SK-N-SH (cell line): ENCODE results near the gene SPA17. TPM values are rescaled to one million over a fixed set of nuclear protein-coding genes. Genes with fewer than 3 reads are reported as not detected.

Experiments used
- CTCF ChIA-PET: fragments of 300-600, 350-600 bp; formaldehyde crosslinking; extraction: SDS; loops from one replicate; lab custom pipeline; 2021; lab: Yijun Ruan, JAX
- POLR2A ChIA-PET: fragments of 350-600 bp; sonication (Branson Sonifier 250); formaldehyde crosslinking; extraction: SDS; loops from one replicate; lab custom pipeline; 2020; ENCODE audit warnings: antibody characterized with exemption, inconsistent platforms; lab: Yijun Ruan, JAX
- DNase-seq: peaks from one replicate; pipeline ENCODE4 v3.0.0; 2012
- H2AFZ ChIP-seq: fragments of 200-600 bp; sonication (generic); 2 replicates; pipeline ENCODE4 v1.8.1; 2016; ENCODE audit warnings: antibody characterized with exemption, mild to moderate bottlenecking, low read depth
- H3F3A ChIP-seq: fragments of 200-600 bp; sonication (generic); replicated peaks from 2 replicates; pipeline ENCODE3; 2016; ENCODE audit warnings: antibody characterized with exemption, mild to moderate bottlenecking; ENCODE audit not compliant: insufficient read depth
- H3K27ac ChIP-seq, 2 experiments: fragments of 200-500 bp in 1 of 2; fragments of 200-600 bp in 1 of 2; sonication (Bioruptor generic) in 1 of 2; sonication (generic), shearing (Covaris generic) in 1 of 2; 2 replicates each; pipeline versions ENCODE4 v1.5.1 to v1.6.1; 2014 to 2016; ENCODE audit warnings: low read depth in 2 of 2, inconsistent platforms in 1 of 2, low read length in 1 of 2, mild to moderate bottlenecking in 1 of 2, mixed read lengths in 1 of 2
- H3K27me3 ChIP-seq: fragments of 200-600 bp; sonication (generic), shearing (Covaris generic); 2 replicates; pipeline ENCODE4 v1.6.1; 2016; ENCODE audit warnings: mixed run types; ENCODE audit not compliant: insufficient read depth
- H3K36me3 ChIP-seq, 2 experiments: fragments of 200-500 bp in 1 of 2; fragments of 200-600 bp in 1 of 2; sonication (Bioruptor generic) in 1 of 2; sonication (generic) in 1 of 2; replicated peaks in 1 of 2; 2 replicates each; pipeline versions ENCODE3 to v1.5.1; 2014 to 2016; ENCODE audit warnings: low read length in 1 of 2, mild to moderate bottlenecking in 1 of 2; ENCODE audit not compliant: insufficient read depth in 2 of 2, control insufficient read depth in 1 of 2
- H3K4me1 ChIP-seq, 2 experiments: fragments of 200-500 bp in 1 of 2; fragments of 200-600 bp in 1 of 2; sonication (Bioruptor generic) in 1 of 2; sonication (generic), shearing (Covaris generic) in 1 of 2; 2 replicates each; pipeline versions ENCODE4 v1.5.1 to v1.6.1; 2014 to 2016; ENCODE audit warnings: low read depth in 1 of 2, low read length in 1 of 2, mixed run types in 1 of 2; ENCODE audit not compliant: insufficient read depth in 2 of 2, control insufficient read depth in 1 of 2
- H3K4me2 ChIP-seq: fragments of 200-600 bp; sonication (generic), shearing (Covaris generic); 2 replicates; pipeline ENCODE4 v1.6.1; 2017; ENCODE audit warnings: mixed run types
- H3K4me3 ChIP-seq, 2 experiments: fragments of 200-500 bp in 1 of 2; fragments of 200-600 bp in 1 of 2; sonication (Bioruptor generic) in 1 of 2; sonication (generic), shearing (Covaris generic) in 1 of 2; 2 replicates each; pipeline versions ENCODE4 v1.5.1 to v1.8.1; 2014 to 2016; ENCODE audit warnings: low read depth in 2 of 2, inconsistent platforms in 1 of 2, low read length in 1 of 2, mild to moderate bottlenecking in 1 of 2, mixed read lengths in 1 of 2, moderate library complexity in 1 of 2
- H3K79me2 ChIP-seq: fragments of 200-600 bp; sonication (generic); 2 replicates; pipeline ENCODE4 v1.8.1; 2017; ENCODE audit warnings: mild to moderate bottlenecking; ENCODE audit not compliant: insufficient read depth
- H3K9ac ChIP-seq: fragments of 200-600 bp; sonication (generic); 2 replicates; pipeline ENCODE4 v1.6.1; 2017; ENCODE audit warnings: mixed run types
- H3K9me2 ChIP-seq: fragments of 200-600 bp; sonication (generic); 2 replicates; pipeline ENCODE4 v1.6.1; 2017; ENCODE audit warnings: mixed run types
- H3K9me3 ChIP-seq: fragments of 200-600 bp; sonication (generic); 2 replicates; pipeline ENCODE4 v1.6.1; 2017; ENCODE audit warnings: mixed run types, mild to moderate bottlenecking, moderate library complexity
- H4K20me1 ChIP-seq: fragments of 200-600 bp; sonication (generic); 2 replicates; pipeline ENCODE4 v1.6.1; 2017; ENCODE audit warnings: mild to moderate bottlenecking, mixed run types; ENCODE audit not compliant: insufficient read depth
- ELF1 ChIP-seq: IDR thresholded peaks from 2 replicates; pipeline ENCODE4 v1.4.0; 2012
- EP300 ChIP-seq, 2 experiments: IDR thresholded peaks; 2 replicates each; pipeline versions ENCODE4 v1.4.0 to v1.6.1; 2012; ENCODE audit warnings: borderline replicate concordance in 1 of 2, low read depth in 1 of 2, low read length in 1 of 2
- FOSL2 ChIP-seq: IDR thresholded peaks from 2 replicates; pipeline ENCODE4 v1.4.0; 2012; ENCODE audit warnings: low read depth, mild to moderate bottlenecking, moderate library complexity, borderline replicate concordance
- FOXM1 ChIP-seq: IDR thresholded peaks from 2 replicates; pipeline ENCODE4 v1.4.0; 2012; ENCODE audit warnings: low read depth, mild to moderate bottlenecking
- GATA2 ChIP-seq: sonication (generic); formaldehyde crosslinking; IDR thresholded peaks from 2 replicates; pipeline ENCODE4 v1.5.0; 2020; ENCODE audit warnings: mild to moderate bottlenecking, missing genetic modification reagents
- JUND ChIP-seq: IDR thresholded peaks from 2 replicates; pipeline ENCODE4 v1.4.0; 2012
- MXI1 ChIP-seq: IDR thresholded peaks from 2 replicates; pipeline ENCODE4 v1.6.1; 2012; ENCODE audit warnings: mild to moderate bottlenecking, low read depth, low read length, improper control_type of control experiment
- NFIC ChIP-seq: IDR thresholded peaks from 2 replicates; pipeline ENCODE4 v1.4.0; 2012; ENCODE audit warnings: borderline replicate concordance
- NRF1 ChIP-seq: IDR thresholded peaks from 2 replicates; pipeline ENCODE4 v1.6.1; 2012; ENCODE audit warnings: low read depth, mild to moderate bottlenecking, low read length
- RAD21 ChIP-seq: IDR thresholded peaks from 2 replicates; pipeline ENCODE4 v1.6.1; 2012; ENCODE audit warnings: mild to moderate bottlenecking, low read length
- RFX5 ChIP-seq: IDR thresholded peaks from 2 replicates; pipeline ENCODE4 v1.6.1; 2012; ENCODE audit warnings: mild to moderate bottlenecking, improper control_type of control experiment, low read length
- SIN3A ChIP-seq: IDR thresholded peaks from 2 replicates; pipeline ENCODE4 v1.6.1; 2012; ENCODE audit warnings: low read depth, mild to moderate bottlenecking, low read length, moderate library complexity, borderline replicate concordance
- TAF1 ChIP-seq: IDR thresholded peaks from 2 replicates; pipeline ENCODE4 v1.6.1; 2012; ENCODE audit warnings: low read depth, mild to moderate bottlenecking, low read length, moderate library complexity, borderline replicate concordance
- TEAD4 ChIP-seq: IDR thresholded peaks from 2 replicates; pipeline ENCODE4 v1.4.0; 2012; ENCODE audit warnings: mild to moderate bottlenecking, borderline replicate concordance; ENCODE audit not compliant: insufficient read depth
- YY1 ChIP-seq: IDR thresholded peaks from 2 replicates; pipeline ENCODE4 v1.4.0; 2012; ENCODE audit warnings: low read depth, mild to moderate bottlenecking
- WGBS: methylation state at CpG from one replicate; pipeline ENCODE4 v1.1.6; 2017; ENCODE audit warnings: low lambda C conversion rate; 5-methylcytosine and 5-hydroxymethylcytosine counted together
- polyA plus RNA-seq, 3 experiments: library from polyadenylated mRNA; depleted of rRNA; stranded (reverse); fragments of >200 nt; gene quantifications; 2 replicates each; pipeline ENCODE4 v1.2.3, GENCODE V29; 2012
- TF ChIP-seq, protein P1 (sequence below): fragments of 150-350 bp; IDR thresholded peaks from 2 replicates; pipeline ENCODE4 v1.6.1; 2017; ENCODE audit warnings: antibody characterized with exemption, low read length, low read depth, borderline replicate concordance
- TF ChIP-seq, protein P2 (sequence below): IDR thresholded peaks from 2 replicates; pipeline ENCODE4 v1.4.0; 2012; ENCODE audit warnings: low read depth, borderline replicate concordance
- TF ChIP-seq, protein P3 (sequence below): IDR thresholded peaks from 2 replicates; pipeline ENCODE4 v1.6.1; 2012; ENCODE audit warnings: mild to moderate bottlenecking, low read depth, low read length, moderate library complexity

SPA17 gene
- polyA plus RNA-seq, 1 of the 3 experiments (the other 2 are of a cell fraction): 7.7 TPM

DNA sequence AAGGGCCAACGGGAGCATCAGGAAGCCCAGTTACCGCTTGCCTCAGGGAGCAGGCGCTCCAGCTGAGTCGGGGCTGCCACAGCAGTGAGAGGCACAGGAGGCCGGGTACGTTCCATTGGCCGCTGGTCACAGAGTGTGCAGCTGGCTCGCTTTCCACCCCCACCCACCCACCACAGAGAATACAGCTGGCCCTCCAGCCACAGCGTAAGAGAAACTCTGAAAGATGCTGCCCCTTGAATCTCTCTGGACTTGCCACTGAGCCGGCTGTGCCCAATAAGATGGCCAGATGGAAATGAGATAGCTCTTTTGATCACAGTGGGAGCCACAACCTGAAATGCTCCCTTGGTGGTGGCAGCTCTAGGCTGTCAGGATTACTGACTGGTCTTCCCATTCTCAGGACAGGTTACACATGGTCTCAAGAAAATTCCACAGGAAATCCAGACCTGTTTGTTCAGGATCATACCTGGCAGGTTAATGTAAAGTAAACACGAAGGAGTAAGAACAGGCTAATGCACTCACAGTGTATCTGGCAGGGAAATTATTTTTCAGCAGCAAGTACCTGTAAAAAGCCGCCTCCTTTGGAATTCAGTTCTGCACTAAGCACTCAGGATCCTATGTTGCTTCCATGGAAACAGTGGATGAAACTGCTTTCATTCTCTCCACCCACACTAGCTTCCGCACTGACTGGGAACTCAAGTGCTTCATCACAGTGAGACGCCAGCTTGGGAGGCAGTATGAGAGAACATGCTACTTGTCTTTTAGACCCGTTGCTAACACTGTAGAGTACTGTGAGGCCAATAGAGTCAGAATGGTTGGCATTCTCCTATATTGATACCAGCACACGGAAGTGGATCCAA is 16.7 kb upstream of the SPA17 start:
- ChIA-PET POLR2A (interaction anchor here (0.7 to 0.8 kb wide), 2 partner anchors 14 to 34 kb away, joined by 3 to 4 read pairs; partner anchors contain the start of gene TBRG1), CTCF (interaction anchor here (0.8 to 4.2 kb wide), 4 partner anchors 12 to 210 kb away, joined by 3 to 14 read pairs (median 6); no protein-coding TSS in a partner anchor)
- Histone ChIP-seq H4K20me1 (no peaks in the 10 kb centered on the region), H3K4me1 (peaks cover 4 to 5% of the 10 kb centered on the region in 2 experiments; a peak in 2 of 4 replicates), H3K4me2 (no peak overlapping the region), H3K27me3 (no peaks in the 10 kb centered on the region), H2AFZ (no peak overlapping the region), H3F3A (no peaks in the 10 kb centered on the region), H3K27ac (no peak overlapping the region), H3K9me3 (no peaks in the 10 kb centered on the region), H3K79me2 (no peaks in the 10 kb centered on the region), H3K36me3 (peaks cover 0 to 2% of the 10 kb centered on the region in 2 experiments)
- 80% methylated on average over 15 of the region's 16 CpGs for WGBS
- TF ChIP-seq FOSL2 (no peak), SIN3A (no peak), RAD21 (no peak), TEAD4 (no peak)
- TF ChIP-seq, protein P1, sequence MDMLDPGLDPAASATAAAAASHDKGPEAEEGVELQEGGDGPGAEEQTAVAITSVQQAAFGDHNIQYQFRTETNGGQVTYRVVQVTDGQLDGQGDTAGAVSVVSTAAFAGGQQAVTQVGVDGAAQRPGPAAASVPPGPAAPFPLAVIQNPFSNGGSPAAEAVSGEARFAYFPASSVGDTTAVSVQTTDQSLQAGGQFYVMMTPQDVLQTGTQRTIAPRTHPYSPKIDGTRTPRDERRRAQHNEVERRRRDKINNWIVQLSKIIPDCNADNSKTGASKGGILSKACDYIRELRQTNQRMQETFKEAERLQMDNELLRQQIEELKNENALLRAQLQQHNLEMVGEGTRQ: no peak
- TF ChIP-seq, all 33 proteins: peak for 0
- Histone ChIP-seq H3K4me3 (no peak overlapping the region), H3K9me2 (no peaks in the 10 kb centered on the region), H3K9ac (no peak overlapping the region)
- peak; percentile 52 for DNase-seq

DNA sequence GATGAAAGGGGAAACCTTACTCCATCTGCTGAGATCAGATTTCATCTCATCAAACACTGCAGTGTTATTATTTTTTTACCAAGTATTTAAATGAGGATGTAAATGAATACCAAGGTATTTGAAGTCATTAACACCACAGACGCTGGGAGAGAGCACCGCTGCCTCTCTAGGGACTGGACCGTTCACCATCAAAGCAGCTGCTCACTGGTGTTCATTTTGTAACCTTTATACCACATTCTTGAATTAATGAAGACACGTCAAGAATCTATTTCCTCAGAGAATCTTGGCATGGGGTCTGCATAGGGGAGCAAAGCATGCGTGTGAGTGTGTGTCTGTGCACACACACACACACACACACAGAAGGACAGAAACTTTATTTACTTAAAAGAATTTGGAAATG is 15.8 kb upstream of the SPA17 start:
- no peak overlapping the region for H3K4me2 ChIP-seq
- peaks cover 4 to 5% of the 10 kb centered on the region in 2 experiments; a peak in 2 of 4 replicates for H3K4me1 ChIP-seq
- ChIA-PET CTCF (interaction anchor here (1.3 to 1.7 kb wide), 2 partner anchors 11 to 209 kb away, joined by 4 to 8 read pairs; no protein-coding TSS in a partner anchor), POLR2A (no interaction called here)
- no peak overlapping the region for H3K27ac ChIP-seq
- peaks cover 0 to 2% of the 10 kb centered on the region in 2 experiments for H3K36me3 ChIP-seq
- WGBS: 98% methylated on average over 5 of the region's 5 CpGs
- H3K9ac ChIP-seq: no peak overlapping the region
- no peaks in the 10 kb centered on the region for H4K20me1 ChIP-seq
- no peaks in the 10 kb centered on the region for H3F3A ChIP-seq
- no peaks in the 10 kb centered on the region for H3K27me3 ChIP-seq
- no peak overlapping the region for H2AFZ ChIP-seq
- H3K79me2 ChIP-seq: no peaks in the 10 kb centered on the region
- no peaks in the 10 kb centered on the region for H3K9me3 ChIP-seq
- TF ChIP-seq TAF1: no peak
- no peak for TF ChIP-seq YY1
- TF ChIP-seq FOSL2: no peak
- TF ChIP-seq ELF1: no peak
- TF ChIP-seq MXI1: no peak
- no peak for TF ChIP-seq SIN3A
- no peak for TF ChIP-seq NRF1
- no peak for TF ChIP-seq RFX5
- no peak for TF ChIP-seq JUND
- no peak for TF ChIP-seq FOXM1
- TF ChIP-seq, protein P2, sequence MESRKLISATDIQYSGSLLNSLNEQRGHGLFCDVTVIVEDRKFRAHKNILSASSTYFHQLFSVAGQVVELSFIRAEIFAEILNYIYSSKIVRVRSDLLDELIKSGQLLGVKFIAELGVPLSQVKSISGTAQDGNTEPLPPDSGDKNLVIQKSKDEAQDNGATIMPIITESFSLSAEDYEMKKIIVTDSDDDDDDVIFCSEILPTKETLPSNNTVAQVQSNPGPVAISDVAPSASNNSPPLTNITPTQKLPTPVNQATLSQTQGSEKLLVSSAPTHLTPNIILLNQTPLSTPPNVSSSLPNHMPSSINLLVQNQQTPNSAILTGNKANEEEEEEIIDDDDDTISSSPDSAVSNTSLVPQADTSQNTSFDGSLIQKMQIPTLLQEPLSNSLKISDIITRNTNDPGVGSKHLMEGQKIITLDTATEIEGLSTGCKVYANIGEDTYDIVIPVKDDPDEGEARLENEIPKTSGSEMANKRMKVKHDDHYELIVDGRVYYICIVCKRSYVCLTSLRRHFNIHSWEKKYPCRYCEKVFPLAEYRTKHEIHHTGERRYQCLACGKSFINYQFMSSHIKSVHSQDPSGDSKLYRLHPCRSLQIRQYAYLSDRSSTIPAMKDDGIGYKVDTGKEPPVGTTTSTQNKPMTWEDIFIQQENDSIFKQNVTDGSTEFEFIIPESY: no peak
- no peak for TF ChIP-seq NFIC
- no peak for TF ChIP-seq EP300 (IDR thresholded peaks at IDR 0.05; ENCODE audit: borderline replicate concordance in 1 of 2, low read depth in 1 of 2, low read length in 1 of 2)
- TF ChIP-seq, protein P3, sequence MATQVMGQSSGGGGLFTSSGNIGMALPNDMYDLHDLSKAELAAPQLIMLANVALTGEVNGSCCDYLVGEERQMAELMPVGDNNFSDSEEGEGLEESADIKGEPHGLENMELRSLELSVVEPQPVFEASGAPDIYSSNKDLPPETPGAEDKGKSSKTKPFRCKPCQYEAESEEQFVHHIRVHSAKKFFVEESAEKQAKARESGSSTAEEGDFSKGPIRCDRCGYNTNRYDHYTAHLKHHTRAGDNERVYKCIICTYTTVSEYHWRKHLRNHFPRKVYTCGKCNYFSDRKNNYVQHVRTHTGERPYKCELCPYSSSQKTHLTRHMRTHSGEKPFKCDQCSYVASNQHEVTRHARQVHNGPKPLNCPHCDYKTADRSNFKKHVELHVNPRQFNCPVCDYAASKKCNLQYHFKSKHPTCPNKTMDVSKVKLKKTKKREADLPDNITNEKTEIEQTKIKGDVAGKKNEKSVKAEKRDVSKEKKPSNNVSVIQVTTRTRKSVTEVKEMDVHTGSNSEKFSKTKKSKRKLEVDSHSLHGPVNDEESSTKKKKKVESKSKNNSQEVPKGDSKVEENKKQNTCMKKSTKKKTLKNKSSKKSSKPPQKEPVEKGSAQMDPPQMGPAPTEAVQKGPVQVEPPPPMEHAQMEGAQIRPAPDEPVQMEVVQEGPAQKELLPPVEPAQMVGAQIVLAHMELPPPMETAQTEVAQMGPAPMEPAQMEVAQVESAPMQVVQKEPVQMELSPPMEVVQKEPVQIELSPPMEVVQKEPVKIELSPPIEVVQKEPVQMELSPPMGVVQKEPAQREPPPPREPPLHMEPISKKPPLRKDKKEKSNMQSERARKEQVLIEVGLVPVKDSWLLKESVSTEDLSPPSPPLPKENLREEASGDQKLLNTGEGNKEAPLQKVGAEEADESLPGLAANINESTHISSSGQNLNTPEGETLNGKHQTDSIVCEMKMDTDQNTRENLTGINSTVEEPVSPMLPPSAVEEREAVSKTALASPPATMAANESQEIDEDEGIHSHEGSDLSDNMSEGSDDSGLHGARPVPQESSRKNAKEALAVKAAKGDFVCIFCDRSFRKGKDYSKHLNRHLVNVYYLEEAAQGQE: no peak
- TF ChIP-seq GATA2: no peak
- TF ChIP-seq TEAD4: no peak
- H3K4me3 ChIP-seq: no peak overlapping the region
- no peak for DNase-seq
- no peaks in the 10 kb centered on the region for H3K9me2 ChIP-seq
